B cell (primary cell): ENCODE results near the gene MARCHF3. TPM values are rescaled to one million over a fixed set of nuclear protein-coding genes. Genes with fewer than 3 reads are reported as not detected.

Source experiments
- ATAC-seq: fragments of 200-7000 bp; cut with Tn5 transposase; one replicate; pipeline ENCODE4 v1.10.0; 2021; ENCODE audit warnings: low read depth, mild to moderate bottlenecking, moderate number of reproducible peaks, moderate library complexity
- CTCF ChIA-PET: fragments of 350-600 bp; sonication (Branson Sonifier 250); formaldehyde crosslinking; loops from one replicate; lab custom pipeline; 2021; ENCODE audit warnings: antibody characterized with exemption, inconsistent platforms; lab: Charles Lee
- POLR2A ChIA-PET: fragments of 350-600 bp; sonication (Branson Sonifier 250); formaldehyde crosslinking; loops from one replicate; lab custom pipeline; 2021; ENCODE audit warnings: antibody characterized with exemption; lab: Charles Lee
- DNase-seq: peaks from one replicate; pipeline ENCODE4 v3.0.0; 2013
- H2AFZ ChIP-seq: 2 replicates; pipeline ENCODE4 v1.6.1; 2012; ENCODE audit warnings: mild to moderate bottlenecking, low read depth, low read length; ENCODE audit not compliant: insufficient read depth, poor library complexity, severe bottlenecking
- H3K27ac ChIP-seq, 2 donors: 1 replicate in 1 of 2; 2 replicates in 1 of 2; pipeline ENCODE4 v1.5.1; 2012 to 2013; ENCODE audit warnings: low read length in 2 of 2, mild to moderate bottlenecking in 2 of 2, moderate library complexity in 1 of 2
- H3K27me3 ChIP-seq, 4 experiments: fragments of 200-600 bp in 1 of 4; sonication (generic) in 1 of 4; replicated peaks in 1 of 4; 1 replicate in 2 of 4; 2 replicates in 2 of 4; pipeline versions ENCODE4 v1.6.1 to v1.7.0; 2013 to 2016; ENCODE audit warnings: low read length in 3 of 4, mild to moderate bottlenecking in 2 of 4, mixed read lengths in 1 of 4, moderate library complexity in 1 of 4; ENCODE audit not compliant: insufficient read depth in 4 of 4, control insufficient read depth in 3 of 4; ENCODE audit errors: control extremely low read depth in 1 of 4
- H3K36me3 ChIP-seq, 2 experiments: replicated peaks in 1 of 2; 1 replicate in 1 of 2; 2 replicates in 1 of 2; pipeline versions ENCODE4 v1.6.1 to v1.7.1; 2013; ENCODE audit warnings: low read length in 1 of 2; ENCODE audit not compliant: insufficient read depth in 2 of 2, control insufficient read depth in 1 of 2; ENCODE audit errors: control extremely low read depth in 1 of 2, extremely low read depth in 1 of 2
- H3K4me1 ChIP-seq, 2 donors: fragments of 200-600 bp in 1 of 2; sonication (generic) in 1 of 2; 1 replicate in 1 of 2; 2 replicates in 1 of 2; pipeline versions ENCODE4 v1.5.1 to v1.6.1; 2013 to 2017; ENCODE audit warnings: low read length in 2 of 2; ENCODE audit not compliant: control insufficient read depth in 2 of 2, insufficient read depth in 2 of 2
- H3K4me2 ChIP-seq: replicated peaks from 2 replicates; pipeline ENCODE3; 2012; ENCODE audit warnings: mild to moderate bottlenecking, low read depth, low read length; ENCODE audit not compliant: poor library complexity, severe bottlenecking
- H3K4me3 ChIP-seq, 5 experiments: fragments of 200-600 bp in 1 of 5; sonication (generic) in 1 of 5; 1 replicate in 3 of 5; 2 replicates in 2 of 5; pipeline versions ENCODE4 v1.5.1 to v1.7.0; 2011 to 2016; ENCODE audit warnings: low read length in 4 of 5, mild to moderate bottlenecking in 4 of 5, low read depth in 2 of 5, control low read depth in 1 of 5, moderate library complexity in 1 of 5; ENCODE audit not compliant: insufficient read depth in 1 of 5; ENCODE audit errors: control extremely low read depth in 1 of 5, extremely low read depth in 1 of 5
- H3K79me2 ChIP-seq: fragments of 200-600 bp; sonication (generic); one replicate; pipeline ENCODE4 v1.6.0; 2016; ENCODE audit warnings: low read length; ENCODE audit not compliant: control insufficient read depth, insufficient read depth
- H3K9ac ChIP-seq: fragments of 200-600 bp; sonication (generic); 2 replicates; pipeline ENCODE4 v1.6.1; 2017; ENCODE audit warnings: mild to moderate bottlenecking, low read length, moderate library complexity
- H3K9me3 ChIP-seq, 3 donors: one replicate each; pipeline versions ENCODE4 v1.6.1 to v1.7.1; 2013; ENCODE audit warnings: low read length in 2 of 3; ENCODE audit not compliant: control insufficient read depth in 2 of 3, insufficient read depth in 1 of 3; ENCODE audit errors: control extremely low read depth in 1 of 3
- H4K20me1 ChIP-seq: 2 replicates; pipeline ENCODE4 v1.6.0; 2012; ENCODE audit warnings: mild to moderate bottlenecking, low read length; ENCODE audit not compliant: insufficient read depth, control insufficient read depth, poor library complexity, severe bottlenecking
- H3K27ac Mint-ChIP-seq: one replicate; pipeline ENCODE4 v1.8.0; 2021; ENCODE audit warnings: mixed read lengths
- H3K27me3 Mint-ChIP-seq: one replicate; pipeline ENCODE4 v1.8.0; 2021; ENCODE audit warnings: mixed read lengths
- H3K4me1 Mint-ChIP-seq: one replicate; pipeline ENCODE4 v1.8.0; 2021; ENCODE audit warnings: mixed read lengths
- H3K4me3 Mint-ChIP-seq: one replicate; pipeline ENCODE4 v1.8.0; 2021; ENCODE audit warnings: mixed read lengths
- H3K9me3 Mint-ChIP-seq: one replicate; pipeline ENCODE4 v1.8.0; 2022; ENCODE audit warnings: mixed read lengths; ENCODE audit not compliant: insufficient read depth
- EZH2 ChIP-seq: IDR thresholded peaks from 2 replicates; pipeline ENCODE4 v1.6.1; 2012; ENCODE audit warnings: borderline replicate concordance, low read depth, mild to moderate bottlenecking, moderate library complexity, low read length; ENCODE audit not compliant: insufficient read depth, poor library complexity, severe bottlenecking
- WGBS: methylation state at CpG from one replicate; pipeline ENCODE4 v1.1.5; 2013; ENCODE audit warnings: missing lambda C conversion rate; ENCODE audit not compliant: insufficient coverage; 5-methylcytosine and 5-hydroxymethylcytosine counted together
- intact Hi-C: fragments of 100-400 bp; cut with micrococcal nuclease; formaldehyde crosslinking; loops from one replicate; pipeline ENCODE4 v1.10.0; 2022
- polyA plus RNA-seq: library from polyadenylated mRNA; depleted of rRNA; stranded (reverse); fragments of >200 nt; gene quantifications from 2 replicates; pipeline ENCODE4 v1.2.3, GENCODE V29; 2012
- total RNA-seq, 2 donors: library from RNA; stranded (reverse); fragments of 120-200 nt in 1 of 2; gene quantifications; 1 replicate in 1 of 2; 2 replicates in 1 of 2; pipeline versions ENCODE4 v1.2.3 to v1.2.4, GENCODE V29; 2013 to 2022
- TF ChIP-seq, protein P1 (sequence below): fragments of 200-600 bp; IDR thresholded peaks from one replicate; pipeline ENCODE4 v1.8.0; 2022; ENCODE audit warnings: antibody characterized with exemption, mild to moderate bottlenecking

The MARCHF3 gene
- total and polyA plus RNA-seq, 2 donors (not counting 1 experiment from before 2014, with no cell fraction given): 31.6 to 35.0 TPM

- Histone ChIP-seq H3K79me2 (peaks cover 14% of the 10 kb centered on the region), H3K27ac (no peak overlapping the region), H2AFZ (no peak overlapping the region), H3K27me3 (no peaks in the 10 kb centered on the region), H4K20me1 (peaks cover 17% of the 10 kb centered on the region), H3K4me2 (no peak overlapping the region), H3K4me3 (no peak overlapping the region), H3K9me3 (no peaks in the 10 kb centered on the region), H3K4me1 (peaks cover 2 to 6% of the 10 kb centered on the region in 2 donors), H3K36me3 (peaks cover 2 to 40% of the 10 kb centered on the region in 2 experiments), H3K9ac (no peak overlapping the region)
- CTCF ChIA-PET: no interaction called here
- Mint-ChIP-seq H3K27me3 (no peaks in the 10 kb centered on the region), H3K4me1 (peaks cover 17% of the 10 kb centered on the region), H3K27ac (no peak overlapping the region), H3K4me3 (no peak overlapping the region), H3K9me3 (no peaks in the 10 kb centered on the region)
- no CpG with 5 or more reads among the region's 3 CpGs for WGBS
- ATAC-seq (no peak), DNase-seq (no peak)
- POLR2A ChIA-PET: no interaction called here
- intact Hi-C loops: loop anchor here (5.0 kb wide), 1 partner anchor 109 kb away; no protein-coding TSS in a partner anchor
- no peak for TF ChIP-seq EZH2
- TF ChIP-seq, protein P1, sequence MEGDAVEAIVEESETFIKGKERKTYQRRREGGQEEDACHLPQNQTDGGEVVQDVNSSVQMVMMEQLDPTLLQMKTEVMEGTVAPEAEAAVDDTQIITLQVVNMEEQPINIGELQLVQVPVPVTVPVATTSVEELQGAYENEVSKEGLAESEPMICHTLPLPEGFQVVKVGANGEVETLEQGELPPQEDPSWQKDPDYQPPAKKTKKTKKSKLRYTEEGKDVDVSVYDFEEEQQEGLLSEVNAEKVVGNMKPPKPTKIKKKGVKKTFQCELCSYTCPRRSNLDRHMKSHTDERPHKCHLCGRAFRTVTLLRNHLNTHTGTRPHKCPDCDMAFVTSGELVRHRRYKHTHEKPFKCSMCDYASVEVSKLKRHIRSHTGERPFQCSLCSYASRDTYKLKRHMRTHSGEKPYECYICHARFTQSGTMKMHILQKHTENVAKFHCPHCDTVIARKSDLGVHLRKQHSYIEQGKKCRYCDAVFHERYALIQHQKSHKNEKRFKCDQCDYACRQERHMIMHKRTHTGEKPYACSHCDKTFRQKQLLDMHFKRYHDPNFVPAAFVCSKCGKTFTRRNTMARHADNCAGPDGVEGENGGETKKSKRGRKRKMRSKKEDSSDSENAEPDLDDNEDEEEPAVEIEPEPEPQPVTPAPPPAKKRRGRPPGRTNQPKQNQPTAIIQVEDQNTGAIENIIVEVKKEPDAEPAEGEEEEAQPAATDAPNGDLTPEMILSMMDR: no peak
Measured at GRCh38 chr5:126918615-126918957, 111.8 kb downstream of the MARCHF3 start.

DNA sequence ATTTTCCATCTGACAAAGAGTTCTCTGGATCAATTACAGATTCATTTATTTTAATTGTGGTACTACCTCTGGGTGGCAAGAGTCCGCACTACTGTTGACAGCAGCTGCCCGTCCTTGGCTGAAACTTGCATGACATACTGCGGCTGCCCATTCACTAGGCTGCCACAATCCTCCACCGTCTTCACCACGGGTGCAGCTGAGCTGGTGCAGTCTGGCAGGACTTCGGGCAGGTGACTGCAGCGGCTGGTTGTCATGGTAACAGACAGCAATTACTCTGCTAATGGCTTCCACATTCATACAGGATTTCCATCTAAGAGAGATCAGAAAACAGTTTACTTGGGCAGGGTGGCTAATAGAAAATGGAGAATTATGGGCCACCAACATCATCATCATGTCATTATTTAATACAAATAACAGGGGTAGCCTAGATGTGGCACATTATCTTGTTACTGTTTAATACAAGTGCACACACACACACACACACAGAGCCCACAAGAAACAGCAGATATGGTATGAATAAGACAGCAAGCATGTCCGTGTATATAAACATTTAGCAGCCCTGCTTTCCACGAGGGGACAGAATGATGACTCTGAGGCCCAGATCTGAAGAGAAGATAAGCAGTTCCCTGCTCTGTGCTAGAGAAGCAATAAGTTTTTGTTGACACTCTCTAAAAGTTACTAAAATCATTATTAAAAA is 112.3 kb downstream of the MARCHF3 start:
- H3K4me3 ChIP-seq: no peak overlapping the region
- H3K27me3 ChIP-seq: no peaks in the 10 kb centered on the region
- peaks cover 17% of the 10 kb centered on the region for H4K20me1 ChIP-seq
- intact Hi-C loops: loop anchor here (5.0 kb wide), 1 partner anchor 109 kb away; no protein-coding TSS in a partner anchor
- no peak overlapping the region for H3K4me2 ChIP-seq
- Mint-ChIP-seq H3K9me3 (no peaks in the 10 kb centered on the region), H3K27me3 (no peaks in the 10 kb centered on the region), H3K27ac (no peak overlapping the region), H3K4me3 (no peak overlapping the region), H3K4me1 (peaks cover 17% of the 10 kb centered on the region)
- ChIA-PET CTCF (no interaction called here), POLR2A (no interaction called here)
- peaks cover 2 to 45% of the 10 kb centered on the region in 2 experiments for H3K36me3 ChIP-seq
- no peaks in the 10 kb centered on the region for H3K9me3 ChIP-seq
- H3K27ac ChIP-seq: no peak overlapping the region
- peaks cover 2 to 6% of the 10 kb centered on the region in 2 donors for H3K4me1 ChIP-seq
- TF ChIP-seq, protein P1: no peak
- no peak for TF ChIP-seq EZH2
- DNase-seq: no peak
- no peak for ATAC-seq
- 88% methylated on average over 5 of the region's 9 CpGs for WGBS
- H2AFZ ChIP-seq: no peak overlapping the region
- peaks cover 11% of the 10 kb centered on the region for H3K79me2 ChIP-seq
- H3K9ac ChIP-seq: no peak overlapping the region
